Measurements from ENCODE around the gene ANG.
"Not testable (repeated sequence)": the region's sequence is repeated elsewhere in the genome, so short reads cannot be mapped to it uniquely, and the experiment has no call there.

ANG gene

DNA sequence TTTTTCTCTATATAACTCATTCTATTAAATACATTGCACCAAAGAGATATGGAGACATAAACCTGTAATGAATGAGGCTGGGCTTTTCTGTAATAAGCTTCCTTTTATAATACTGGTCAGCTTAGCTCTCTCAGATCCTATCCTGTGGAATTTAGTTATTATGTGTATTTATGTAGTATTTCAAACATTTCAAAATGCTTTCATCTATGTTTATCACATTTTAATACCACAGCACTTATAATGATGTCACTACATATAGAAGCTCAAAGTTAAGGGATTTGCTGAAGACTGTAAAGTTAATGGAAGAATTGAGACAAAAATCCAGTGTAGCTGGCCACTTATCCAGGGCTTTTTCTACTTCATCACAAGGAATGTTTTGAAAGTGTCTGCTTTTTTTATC is 11.4 kb downstream of the ANG start:
- no peaks in the 10 kb centered on the region for H4K20me1 ChIP-seq (ENCODE audit: insufficient read depth, low read length)
- H3K27me3 ChIP-seq (ENCODE audit: low read depth, low read length): peaks cover 4% of the 10 kb centered on the region; the same call in 1 of the 2 replicates
- no peaks in the 10 kb centered on the region for H3K36me3 ChIP-seq (replicated peaks; ENCODE audit: low read depth, low read length)
- H3K4me3 ChIP-seq (ENCODE audit: low read length): no peak overlapping the region
- no peak overlapping the region for H2AFZ ChIP-seq (ENCODE audit: low read depth, low read length)
- no peak overlapping the region for H3K27ac ChIP-seq (ENCODE audit: low read length)
- TF ChIP-seq, protein P1, sequence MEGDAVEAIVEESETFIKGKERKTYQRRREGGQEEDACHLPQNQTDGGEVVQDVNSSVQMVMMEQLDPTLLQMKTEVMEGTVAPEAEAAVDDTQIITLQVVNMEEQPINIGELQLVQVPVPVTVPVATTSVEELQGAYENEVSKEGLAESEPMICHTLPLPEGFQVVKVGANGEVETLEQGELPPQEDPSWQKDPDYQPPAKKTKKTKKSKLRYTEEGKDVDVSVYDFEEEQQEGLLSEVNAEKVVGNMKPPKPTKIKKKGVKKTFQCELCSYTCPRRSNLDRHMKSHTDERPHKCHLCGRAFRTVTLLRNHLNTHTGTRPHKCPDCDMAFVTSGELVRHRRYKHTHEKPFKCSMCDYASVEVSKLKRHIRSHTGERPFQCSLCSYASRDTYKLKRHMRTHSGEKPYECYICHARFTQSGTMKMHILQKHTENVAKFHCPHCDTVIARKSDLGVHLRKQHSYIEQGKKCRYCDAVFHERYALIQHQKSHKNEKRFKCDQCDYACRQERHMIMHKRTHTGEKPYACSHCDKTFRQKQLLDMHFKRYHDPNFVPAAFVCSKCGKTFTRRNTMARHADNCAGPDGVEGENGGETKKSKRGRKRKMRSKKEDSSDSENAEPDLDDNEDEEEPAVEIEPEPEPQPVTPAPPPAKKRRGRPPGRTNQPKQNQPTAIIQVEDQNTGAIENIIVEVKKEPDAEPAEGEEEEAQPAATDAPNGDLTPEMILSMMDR (IDR thresholded peaks at IDR 0.05; ENCODE audit: low read depth, low read length): no peak
- no peak for TF ChIP-seq EZH2phosphoT487 (IDR thresholded peaks at IDR 0.05; ENCODE audit: low read depth)
- no peaks in the 10 kb centered on the region for H3K9me3 ChIP-seq (ENCODE audit: insufficient read depth, low read length)
- H3K9ac ChIP-seq (ENCODE audit: low read length): no peak overlapping the region
- H3K79me2 ChIP-seq (ENCODE audit: low read length): no peaks in the 10 kb centered on the region
- H3K4me1 ChIP-seq (ENCODE audit: low read length): peaks cover 6% of the 10 kb centered on the region
- no peak overlapping the region for H3K4me2 ChIP-seq (ENCODE audit: low read length)

DNA sequence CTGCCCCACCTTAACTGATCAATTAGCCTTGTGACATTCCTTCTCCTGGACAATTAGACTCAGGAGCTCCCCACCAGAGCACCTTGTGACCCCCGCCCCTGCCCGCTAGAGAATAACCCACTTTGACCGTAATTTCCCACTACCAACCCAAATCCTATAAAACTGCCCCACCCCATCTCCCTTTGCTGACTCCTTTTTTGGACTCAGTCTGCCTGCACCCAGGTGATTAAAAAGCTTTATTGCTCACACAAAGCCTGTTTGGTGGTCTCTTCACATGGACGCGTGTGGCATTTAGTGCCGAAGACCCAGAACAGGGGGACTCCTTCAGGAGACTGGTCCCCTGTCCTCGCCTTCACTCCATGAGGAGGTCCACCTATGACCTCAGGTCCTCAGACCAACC is 12.4 kb downstream of the ANG start:
- not testable (repeated sequence) for H3K27me3 ChIP-seq (ENCODE audit: low read depth, low read length); H3K4me1 ChIP-seq (ENCODE audit: low read length); H2AFZ ChIP-seq (ENCODE audit: low read depth, low read length); H3K36me3 ChIP-seq (replicated peaks; ENCODE audit: low read depth, low read length); H3K79me2 ChIP-seq (ENCODE audit: low read length); H3K4me3 ChIP-seq (ENCODE audit: low read length); H4K20me1 ChIP-seq (ENCODE audit: insufficient read depth, low read length); H3K4me2 ChIP-seq (ENCODE audit: low read length); H3K27ac ChIP-seq (ENCODE audit: low read length); H3K9me3 ChIP-seq (ENCODE audit: insufficient read depth, low read length); H3K9ac ChIP-seq (ENCODE audit: low read length)

DNA sequence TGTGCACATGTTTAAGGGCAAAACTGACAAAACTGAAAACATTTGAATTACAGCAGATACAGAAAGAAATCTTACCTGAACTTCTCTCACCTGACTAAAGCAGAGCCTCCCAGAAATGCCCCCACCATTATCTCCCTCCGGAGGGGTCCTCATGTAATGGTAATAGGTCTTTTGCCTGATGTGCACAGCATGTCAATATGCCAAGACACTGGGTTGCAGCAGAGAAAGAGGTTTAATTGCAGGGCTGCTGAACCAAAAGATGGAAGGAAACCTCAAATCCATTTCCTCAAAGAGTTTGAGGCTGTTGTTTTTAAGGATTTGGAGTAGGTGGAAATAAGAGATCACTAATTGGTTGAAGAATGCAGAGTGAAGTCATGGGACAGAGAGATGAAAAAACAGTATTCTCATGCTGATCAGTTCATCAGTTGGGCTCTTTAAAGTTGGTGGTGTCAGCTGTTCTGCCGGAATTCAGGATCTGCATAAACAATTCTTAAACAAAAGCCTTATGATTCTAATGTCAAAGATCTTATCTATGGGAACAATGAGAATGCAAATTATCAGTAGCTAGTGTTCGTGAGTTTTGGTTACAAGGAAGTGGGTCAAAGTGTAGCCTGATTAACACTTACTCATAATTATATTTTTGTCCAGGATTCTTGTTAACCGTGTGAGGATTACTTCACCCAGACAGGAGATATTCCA is 18.2 kb downstream of the ANG start:
- TF ChIP-seq EZH2phosphoT487 (IDR thresholded peaks at IDR 0.05; ENCODE audit: low read depth): no peak
- TF ChIP-seq, protein P1 (IDR thresholded peaks at IDR 0.05; ENCODE audit: low read depth, low read length): no peak
- Histone ChIP-seq H3K4me1 (ENCODE audit: low read length) (no peaks in the 10 kb centered on the region), H4K20me1 (ENCODE audit: insufficient read depth, low read length) (no peaks in the 10 kb centered on the region), H2AFZ (ENCODE audit: low read depth, low read length) (no peak overlapping the region), H3K27ac (ENCODE audit: low read length) (no peak overlapping the region), H3K9ac (ENCODE audit: low read length) (no peak overlapping the region), H3K9me3 (ENCODE audit: insufficient read depth, low read length) (0 out of 2 replicates have a peak, but pooled peaks cover 8% of the 10 kb centered on the region), H3K36me3 (replicated peaks; ENCODE audit: low read depth, low read length) (no peaks in the 10 kb centered on the region), H3K27me3 (ENCODE audit: low read depth, low read length) (no peaks in the 10 kb centered on the region), H3K79me2 (ENCODE audit: low read length) (no peaks in the 10 kb centered on the region), H3K4me2 (ENCODE audit: low read length) (no peak overlapping the region), H3K4me3 (ENCODE audit: low read length) (no peak overlapping the region)

DNA sequence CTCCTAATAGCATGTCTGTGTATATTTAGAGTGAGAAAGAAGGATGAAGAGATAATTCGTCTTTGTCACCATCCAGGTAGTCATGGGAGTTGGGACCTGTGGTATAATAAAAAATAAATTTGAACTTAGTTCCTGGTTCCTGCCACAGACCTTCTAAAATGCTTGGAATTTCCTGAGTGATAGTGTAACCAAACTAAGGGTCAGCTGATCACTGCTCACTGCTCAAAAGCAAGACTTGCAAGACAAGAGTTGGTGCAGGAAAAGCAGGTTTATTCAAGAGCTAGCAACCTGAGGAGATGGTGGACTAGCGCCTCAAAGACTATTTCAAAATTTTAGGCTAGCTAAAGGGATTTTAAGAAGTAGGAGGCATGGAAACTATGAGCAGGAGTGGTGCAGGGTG is 19.1 kb downstream of the ANG start:
- H3K9me3 ChIP-seq (ENCODE audit: insufficient read depth, low read length): 0 out of 2 replicates have a peak, but pooled peaks cover 8% of the 10 kb centered on the region
- H3K9ac ChIP-seq (ENCODE audit: low read length): no peak overlapping the region
- H3K27ac ChIP-seq (ENCODE audit: low read length): no peak overlapping the region
- H2AFZ ChIP-seq (ENCODE audit: low read depth, low read length): no peak overlapping the region
- H3K4me2 ChIP-seq (ENCODE audit: low read length): no peak overlapping the region
- TF ChIP-seq, protein P1 (IDR thresholded peaks at IDR 0.05; ENCODE audit: low read depth, low read length): no peak
- no peak for TF ChIP-seq EZH2phosphoT487 (IDR thresholded peaks at IDR 0.05; ENCODE audit: low read depth)
- H3K36me3 ChIP-seq (replicated peaks; ENCODE audit: low read depth, low read length): no peaks in the 10 kb centered on the region
- no peak overlapping the region for H3K4me3 ChIP-seq (ENCODE audit: low read length)
- no peaks in the 10 kb centered on the region for H3K27me3 ChIP-seq (ENCODE audit: low read depth, low read length)
- no peaks in the 10 kb centered on the region for H3K4me1 ChIP-seq (ENCODE audit: low read length)
- H4K20me1 ChIP-seq (ENCODE audit: insufficient read depth, low read length): no peaks in the 10 kb centered on the region
- no peaks in the 10 kb centered on the region for H3K79me2 ChIP-seq (ENCODE audit: low read length)
